Fibroblast of upper back skin (primary cell): Measurements from ENCODE around the gene ZNF705A.
"Not testable (repeated sequence)": the region's sequence is repeated elsewhere in the genome, so short reads cannot be mapped to it uniquely, and the experiment has no call there.

Experiments used
- DNase-seq: peaks from one replicate; pipeline ENCODE4 v3.0.0-alpha.2; 2013

ZNF705A gene

DNA sequence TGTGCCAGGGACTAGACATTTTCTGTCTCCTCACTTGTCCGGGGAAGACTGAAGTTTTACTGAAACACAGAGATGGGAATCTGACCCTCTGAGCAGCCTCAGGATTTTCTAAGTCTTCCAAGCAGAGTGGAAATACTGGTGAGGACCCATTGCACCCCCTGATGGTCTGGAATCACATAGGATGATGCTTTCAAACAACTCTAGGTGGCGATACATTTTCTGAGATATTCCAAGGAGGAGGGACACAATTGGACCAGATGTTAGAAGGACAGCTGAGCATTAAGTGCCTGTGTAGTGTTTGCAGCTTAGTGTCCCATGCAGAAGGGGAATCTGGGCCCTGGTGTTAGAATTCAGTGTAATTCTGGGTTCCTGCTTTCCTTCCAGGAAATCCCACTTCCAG is 31.3 kb downstream of the ZNF705A start:
- not testable (repeated sequence) for DNase-seq

DNA sequence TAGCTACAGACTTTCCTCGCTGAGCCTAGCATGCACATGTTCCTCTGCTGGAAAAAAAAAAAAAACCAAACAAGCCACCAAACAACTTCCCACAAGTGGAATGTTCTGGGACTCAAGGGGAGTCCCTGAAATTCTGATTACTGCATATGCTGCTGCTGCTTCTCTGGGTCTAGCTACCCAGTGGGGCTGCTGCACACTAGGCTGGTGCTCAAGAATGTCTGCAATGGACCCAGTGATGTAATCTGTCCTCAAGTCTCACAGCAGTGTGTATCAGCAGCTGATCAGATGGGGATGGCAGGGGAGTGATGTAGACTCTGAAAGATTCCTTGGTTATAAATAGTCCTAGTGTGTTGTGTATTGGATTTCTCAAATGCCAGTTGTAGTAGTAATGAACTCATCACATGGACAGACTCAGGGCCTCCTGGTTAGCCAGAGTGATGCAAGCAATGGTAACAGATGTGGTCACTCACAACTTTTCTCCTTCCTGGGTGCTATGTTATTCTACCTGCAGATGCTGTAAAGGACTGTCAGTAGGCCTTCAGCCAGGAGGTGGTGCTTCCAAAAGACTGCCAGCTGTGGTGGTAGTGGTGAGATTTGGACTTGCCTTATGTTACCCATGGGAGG is 41.0 kb downstream of the ZNF705A start:
- DNase-seq: peak; percentile 92

DNA sequence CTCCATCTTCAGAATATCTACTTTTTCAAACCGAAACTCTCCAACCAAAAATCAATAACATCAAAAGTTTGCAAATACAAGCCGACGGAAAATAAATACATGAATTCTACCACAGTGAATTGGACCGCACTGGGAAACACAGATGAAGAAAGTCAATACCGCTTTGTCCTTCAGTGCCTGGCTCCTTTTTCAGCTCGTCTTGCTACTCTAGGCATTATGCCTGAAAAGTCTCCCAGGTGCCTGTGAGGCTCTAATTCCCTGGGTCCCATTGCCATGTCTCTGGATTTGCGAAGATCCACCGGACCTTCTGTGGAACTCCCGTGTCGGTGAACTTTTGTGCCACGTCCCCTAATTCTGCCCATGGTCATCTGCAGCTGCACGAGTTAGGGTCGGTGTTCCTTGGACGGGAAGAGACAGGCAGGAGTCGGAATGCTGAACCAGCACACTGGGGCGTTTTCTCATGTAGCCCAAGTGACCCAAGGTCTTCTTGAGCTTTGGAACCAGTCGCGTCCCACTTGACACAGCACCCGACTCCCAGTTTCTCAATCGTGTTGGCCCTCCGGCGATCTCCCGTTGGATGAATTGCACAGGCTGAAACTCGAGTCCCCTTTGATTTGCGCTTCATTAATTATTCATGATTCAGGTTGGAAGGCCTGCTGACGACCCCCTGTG is 62.0 kb downstream of the ZNF705A start:
- DNase-seq: not testable (repeated sequence)

DNA sequence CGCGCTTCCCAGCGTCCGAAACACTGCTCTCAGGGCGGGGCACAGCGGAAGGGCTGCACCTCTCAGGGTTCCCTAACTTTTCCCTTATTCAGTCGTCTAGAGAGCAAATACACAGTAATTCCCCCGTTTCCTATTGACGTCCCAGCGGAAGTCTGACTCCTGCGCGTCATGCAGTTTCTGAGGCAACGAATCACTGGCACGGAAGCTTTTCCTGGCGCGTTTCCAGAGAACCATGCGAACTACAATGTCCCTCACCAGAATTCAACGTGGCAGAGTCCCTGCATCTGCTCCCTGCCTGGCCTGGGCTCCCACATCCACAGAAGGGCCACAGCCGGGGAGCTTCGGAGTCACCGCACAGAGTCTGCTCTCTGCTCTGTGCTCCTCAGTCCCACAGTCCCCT is 64.6 kb downstream of the ZNF705A start:
- DNase-seq: not testable (repeated sequence)

DNA sequence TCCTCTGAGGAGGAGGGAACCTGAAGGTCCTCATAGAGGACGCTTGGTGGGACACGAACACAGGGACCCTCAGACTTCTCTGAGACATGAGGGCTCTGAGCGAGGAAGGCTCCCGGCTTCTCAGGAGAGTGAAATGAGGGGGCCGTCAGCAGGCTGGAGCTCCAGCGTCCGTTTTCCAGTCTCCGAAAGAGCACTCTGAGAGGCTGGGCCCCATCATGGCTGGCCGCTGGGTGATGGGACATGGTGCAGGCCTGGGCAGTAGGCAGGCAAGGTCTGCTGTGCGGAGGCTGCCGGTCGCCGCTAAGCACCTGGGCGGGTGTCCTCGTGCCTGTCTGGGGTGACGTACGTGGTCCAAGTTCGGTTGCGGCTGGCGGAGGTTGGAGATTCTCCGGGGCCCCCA is 65.0 kb downstream of the ZNF705A start:
- DNase-seq: not testable (repeated sequence)

DNA sequence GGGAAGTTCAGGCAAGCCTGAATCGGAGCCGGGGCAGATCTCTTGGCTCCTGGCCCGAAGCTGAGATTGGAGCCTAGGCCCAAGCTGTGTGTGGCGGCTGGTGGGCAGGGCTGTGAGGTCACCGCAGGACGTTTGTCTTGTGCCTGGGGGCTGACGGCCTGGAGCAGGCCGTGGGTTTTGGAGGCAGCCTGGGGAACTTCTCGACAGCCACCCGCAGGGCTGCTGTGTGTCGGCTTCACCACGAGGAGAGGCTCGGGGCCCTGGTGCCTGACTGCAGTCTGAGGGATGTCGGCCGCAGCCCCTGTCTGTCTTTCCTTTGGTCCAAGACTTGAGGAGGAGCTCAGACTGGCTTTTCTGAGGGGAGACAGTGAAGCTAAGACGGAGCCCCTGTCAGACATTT is 65.5 kb downstream of the ZNF705A start:
- DNase-seq: not testable (repeated sequence)

DNA sequence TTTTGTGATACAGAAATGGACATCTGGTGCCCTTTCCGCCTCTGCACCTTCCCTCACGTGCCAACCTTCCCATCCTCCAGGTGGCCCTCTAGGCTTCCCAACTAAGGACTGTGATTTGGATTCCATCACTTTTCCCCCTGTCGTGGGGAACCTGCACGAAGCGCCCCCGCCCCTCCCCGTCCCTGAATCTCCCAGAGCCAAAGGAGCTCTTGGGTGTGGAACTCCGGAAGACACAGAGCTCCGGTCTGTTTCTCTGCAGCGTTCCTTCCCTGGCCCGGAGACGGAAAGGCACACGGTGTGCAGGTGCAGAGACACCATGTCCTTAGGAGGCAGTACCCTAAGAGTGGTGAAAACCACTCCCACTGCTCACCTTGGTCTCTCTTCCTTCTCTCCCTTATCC is 66.8 kb downstream of the ZNF705A start:
- not testable (repeated sequence) for DNase-seq

DNA sequence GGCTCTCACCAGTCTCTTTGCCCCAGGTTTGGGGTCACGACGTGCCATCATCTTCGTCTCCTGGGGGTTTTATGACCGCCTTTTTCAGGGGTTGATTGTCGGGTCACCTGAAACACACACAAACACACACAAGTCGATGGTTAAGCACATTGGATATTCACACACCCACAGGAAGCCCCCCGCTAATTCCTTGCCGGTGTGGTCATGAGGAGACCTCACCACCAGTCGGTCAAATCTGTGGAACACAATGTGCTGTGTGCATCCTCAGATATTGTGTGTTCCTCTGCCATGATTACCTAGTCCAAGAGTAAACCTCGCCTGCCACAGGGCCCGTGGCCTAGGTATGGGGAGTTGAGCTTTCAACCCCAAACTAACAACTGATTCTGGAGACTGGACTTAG is 68.0 kb downstream of the ZNF705A start:
- not testable (repeated sequence) for DNase-seq

DNA sequence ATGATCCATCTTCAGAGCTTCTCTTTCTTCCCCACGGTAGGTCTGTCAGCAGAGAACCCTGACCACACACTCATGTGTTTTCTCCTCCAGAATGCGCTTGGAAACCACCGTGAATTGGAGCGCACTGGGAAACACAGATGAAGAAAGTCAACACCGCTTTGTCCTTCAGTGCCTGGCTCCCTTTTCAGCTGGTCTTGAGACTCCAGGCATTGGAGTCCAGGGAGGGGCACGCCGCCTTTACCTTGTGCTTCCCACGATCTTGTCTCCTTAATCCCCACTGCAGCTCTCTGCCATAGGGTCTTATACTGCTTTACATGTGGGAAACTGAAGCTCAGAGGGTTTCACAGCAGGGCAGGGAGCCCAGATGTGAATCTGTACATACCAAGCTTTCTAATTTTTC is 69.5 kb downstream of the ZNF705A start:
- DNase-seq: no peak

DNA sequence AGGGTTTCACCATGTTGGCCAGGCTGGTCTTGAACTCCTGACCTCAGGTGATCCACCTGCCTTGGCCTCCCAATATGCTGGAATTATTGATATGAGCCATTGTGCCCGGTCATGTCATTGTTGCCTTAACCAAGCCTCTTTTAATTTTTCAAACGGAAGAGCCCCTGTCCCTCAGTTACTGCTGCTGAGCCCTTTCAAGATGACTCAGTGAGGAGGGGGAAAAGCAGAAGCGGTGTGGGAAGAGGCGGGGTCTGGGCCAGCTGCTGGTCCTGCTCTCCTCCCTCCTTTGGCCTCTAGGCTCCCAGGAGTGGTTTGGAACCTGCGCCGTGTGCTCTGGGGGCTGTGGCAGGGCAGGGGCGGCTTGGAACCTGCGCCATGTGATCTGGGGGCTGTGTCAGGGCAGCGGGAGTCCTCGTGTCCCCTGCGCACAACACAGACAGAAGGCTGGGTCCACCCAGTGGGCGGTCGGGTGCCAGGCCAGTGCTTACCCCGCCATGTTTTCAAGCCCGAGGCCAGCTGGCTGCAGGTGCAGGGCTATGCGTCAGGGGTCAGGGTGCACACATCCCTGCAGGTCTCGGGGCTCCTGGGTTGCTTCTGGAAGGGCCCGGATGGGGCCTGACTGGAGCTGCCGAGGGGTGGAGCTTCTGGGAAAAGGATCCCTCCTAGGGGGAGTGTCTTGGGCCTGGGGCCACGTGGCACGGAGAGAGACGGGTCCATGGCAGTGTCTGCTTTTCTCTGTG is 70.3 kb downstream of the ZNF705A start, which contains the start of gene FAM90A1:
Gene FAM90A1, minus strand, starts transcription at position 627 of the 740 bp plus-strand sequence. CDS start 2,786 bp downstream, outside the sequence.
- DNase-seq: peak; percentile 34

DNA sequence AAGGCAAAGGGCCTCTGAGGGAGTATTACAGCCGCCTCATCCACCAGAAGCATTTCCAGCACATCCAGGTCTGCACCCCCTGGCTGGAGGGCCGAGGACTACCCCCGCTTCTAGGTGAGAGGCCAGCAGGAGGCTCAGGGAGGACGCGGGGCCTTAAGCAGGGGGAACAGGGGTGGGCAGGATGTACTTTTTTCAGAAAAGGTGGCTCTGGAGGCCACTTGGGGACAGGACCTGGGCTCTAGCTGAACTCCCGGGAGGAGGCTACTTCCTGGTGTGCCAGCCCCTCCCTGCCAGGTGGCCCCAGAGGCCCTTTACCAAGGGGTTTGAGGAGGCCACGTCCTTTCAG is 70.9 kb downstream of the ZNF705A start:
- DNase-seq: not testable (repeated sequence)

DNA sequence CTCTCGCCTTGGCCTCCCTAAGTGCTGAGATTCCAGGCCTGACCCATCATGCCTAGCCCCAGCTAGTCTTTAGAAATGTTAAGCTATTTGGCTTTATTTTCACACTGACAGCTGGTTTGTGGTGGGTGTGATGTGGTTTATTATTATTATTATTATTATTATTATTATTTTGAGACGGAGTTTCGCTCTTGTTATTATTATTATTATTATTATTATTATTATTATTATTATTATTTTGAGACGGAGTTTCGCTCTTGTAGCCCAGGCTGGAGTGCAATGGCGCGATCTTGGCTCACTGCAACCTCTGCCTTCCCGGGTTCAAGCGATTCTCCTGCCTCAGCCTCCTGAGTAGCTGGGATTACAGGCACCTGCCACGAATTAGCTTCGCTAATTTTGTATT is 71.8 kb downstream of the ZNF705A start:
- DNase-seq: not testable (repeated sequence)

DNA sequence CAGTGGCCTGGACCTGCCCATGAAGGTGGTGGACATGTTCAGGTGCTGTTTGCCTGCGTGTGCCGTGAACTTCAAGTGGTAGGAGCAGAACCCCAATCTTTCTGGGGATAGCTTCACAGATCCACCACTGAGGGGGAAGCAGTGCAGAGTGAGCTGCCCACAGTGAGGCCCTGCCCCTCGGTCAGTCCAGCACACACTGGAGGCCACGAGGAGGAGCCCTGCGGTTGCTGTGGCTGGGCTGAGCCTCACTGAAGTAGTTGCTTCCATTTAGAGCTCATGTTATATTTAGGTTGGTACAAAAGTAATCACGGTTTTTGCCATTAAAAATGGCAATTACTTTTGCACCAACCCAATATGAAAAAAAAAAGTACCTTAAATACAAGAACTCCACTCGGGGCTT is 72.7 kb downstream of the ZNF705A start:
- not testable (repeated sequence) for DNase-seq
